ENCODE measurements around the gene OR5AC2.

GRCh38 chr3:98130421-98130820 lies 43.4 kb downstream of the OR5AC2 start, which contains the start of gene OR5H1:
- TF ChIP-seq POU6F1 (CRISPR knock-in tag; IDR thresholded peaks at IDR 0.05; ENCODE audit: borderline replicate concordance, low read depth) = no peak
- no peak for TF ChIP-seq TOX (CRISPR knock-in tag; IDR thresholded peaks at IDR 0.05; ENCODE audit: borderline replicate concordance)
- no peak for TF ChIP-seq PATZ1 (CRISPR knock-in tag; IDR thresholded peaks at IDR 0.05; ENCODE audit: borderline replicate concordance)
- TF ChIP-seq CREB5 (CRISPR knock-in tag; IDR thresholded peaks at IDR 0.05; ENCODE audit: low read depth) = no peak
- no peak for TF ChIP-seq RARB (CRISPR knock-in tag; IDR thresholded peaks at IDR 0.05)
- TF ChIP-seq ZNF70 (CRISPR knock-in tag; IDR thresholded peaks at IDR 0.05) = no peak
- TF ChIP-seq ESRRG (CRISPR knock-in tag; IDR thresholded peaks at IDR 0.05) = no peak
